ENCODE results near the gene PTPRM. TPM values are rescaled to one million over a fixed set of nuclear protein-coding genes. Genes with fewer than 3 reads are reported as not detected.

The PTPRM gene
- polyA plus RNA-seq, 1 donor from 2014 or later = 126 TPM

- Histone ChIP-seq H4K20me1 (ENCODE audit: insufficient read depth) (no peaks in the 10 kb centered on the region), H3K9me2 (ENCODE audit: insufficient read depth, low read length) (no peaks in the 10 kb centered on the region), H3K36me3 (ENCODE audit: insufficient read depth, low read length) (no peaks in the 10 kb centered on the region), H3K9me3 (ENCODE audit: low read length) (no peaks in the 10 kb centered on the region), H2AFZ (ENCODE audit: low read depth, low read length) (no peak overlapping the region), H3K4me2 (ENCODE audit: low read length) (no peak overlapping the region), H3K79me2 (replicated peaks; ENCODE audit: insufficient read depth, low read length) (no peaks in the 10 kb centered on the region), H3K9ac (ENCODE audit: low read length) (no peak overlapping the region), H3K27me3 (ENCODE audit: insufficient read depth, low read depth, low read length) (no peaks in the 10 kb centered on the region), H3K4me3 (ENCODE audit: low read length) (no peak overlapping the region), H3K27ac (ENCODE audit: low read length) (no peak overlapping the region), H3F3A (ENCODE audit: insufficient read depth, low read length, poor library complexity, severe bottlenecking) (no peaks in the 10 kb centered on the region)
- TF ChIP-seq EP300 (conservative IDR thresholded peaks at IDR 0.05; ENCODE audit: poor library complexity, severe bottlenecking) (no peak), CTCF (IDR thresholded peaks at IDR 0.05; ENCODE audit: poor library complexity, severe bottlenecking) (no peak), TAF1 (IDR thresholded peaks at IDR 0.05; ENCODE audit: low read depth) (no peak), POLR2AphosphoS5 (IDR thresholded peaks at IDR 0.05) (no peak), RAD21 (conservative IDR thresholded peaks at IDR 0.05) (no peak), MXI1 (conservative IDR thresholded peaks at IDR 0.05; ENCODE audit: poor library complexity, severe bottlenecking) (no peak), REST (IDR thresholded peaks at IDR 0.05; ENCODE audit: borderline replicate concordance) (no peak), EZH2 (IDR thresholded peaks at IDR 0.05; ENCODE audit: borderline replicate concordance, insufficient read depth, low read length, poor library complexity, severe bottlenecking) (no peak), SMC3 (conservative IDR thresholded peaks at IDR 0.05; ENCODE audit: poor library complexity) (no peak)
Measured at GRCh38 chr18:8188184-8188583, 621.1 kb downstream of the PTPRM start.

- Histone ChIP-seq H3F3A (ENCODE audit: insufficient read depth, low read length, poor library complexity, severe bottlenecking) (no peaks in the 10 kb centered on the region), H3K4me3 (ENCODE audit: low read length) (no peak overlapping the region)
Measured at GRCh38 chr18:8190980-8191379, 623.9 kb downstream of the PTPRM start.

GRCh38 chr18:8194431-8194830, 627.3 kb downstream of the PTPRM start:
- Histone ChIP-seq H3K27me3 (ENCODE audit: insufficient read depth, low read depth, low read length) (no peaks in the 10 kb centered on the region), H3K9ac (ENCODE audit: low read length) (no peak overlapping the region), H3K36me3 (ENCODE audit: insufficient read depth, low read length) (no peaks in the 10 kb centered on the region), H3K79me2 (replicated peaks; ENCODE audit: insufficient read depth, low read length) (no peaks in the 10 kb centered on the region), H3K4me2 (ENCODE audit: low read length) (no peak overlapping the region), H3K9me2 (ENCODE audit: insufficient read depth, low read length) (no peaks in the 10 kb centered on the region), H4K20me1 (ENCODE audit: insufficient read depth) (no peaks in the 10 kb centered on the region), H3K27ac (ENCODE audit: low read length) (no peak overlapping the region), H3K4me3 (ENCODE audit: low read length) (no peak overlapping the region), H3K9me3 (ENCODE audit: low read length) (no peaks in the 10 kb centered on the region), H2AFZ (ENCODE audit: low read depth, low read length) (no peak overlapping the region), H3F3A (ENCODE audit: insufficient read depth, low read length, poor library complexity, severe bottlenecking) (no peaks in the 10 kb centered on the region)
- TF ChIP-seq POLR2AphosphoS5 (IDR thresholded peaks at IDR 0.05) (no peak), REST (IDR thresholded peaks at IDR 0.05; ENCODE audit: borderline replicate concordance) (no peak), SMC3 (conservative IDR thresholded peaks at IDR 0.05; ENCODE audit: poor library complexity) (no peak), EP300 (conservative IDR thresholded peaks at IDR 0.05; ENCODE audit: poor library complexity, severe bottlenecking) (no peak), TAF1 (IDR thresholded peaks at IDR 0.05; ENCODE audit: low read depth) (no peak), MXI1 (conservative IDR thresholded peaks at IDR 0.05; ENCODE audit: poor library complexity, severe bottlenecking) (no peak), RAD21 (conservative IDR thresholded peaks at IDR 0.05) (no peak), CTCF (IDR thresholded peaks at IDR 0.05; ENCODE audit: poor library complexity, severe bottlenecking) (no peak), EZH2 (IDR thresholded peaks at IDR 0.05; ENCODE audit: borderline replicate concordance, insufficient read depth, low read length, poor library complexity, severe bottlenecking) (no peak)

More at GRCh38 chr18:8190980-8191379, 623.9 kb downstream of the PTPRM start:
- Histone ChIP-seq H3K36me3 (ENCODE audit: insufficient read depth, low read length) (no peaks in the 10 kb centered on the region), H3K79me2 (replicated peaks; ENCODE audit: insufficient read depth, low read length) (no peaks in the 10 kb centered on the region), H3K4me2 (ENCODE audit: low read length) (no peak overlapping the region), H4K20me1 (ENCODE audit: insufficient read depth) (no peaks in the 10 kb centered on the region), H3K9me2 (ENCODE audit: insufficient read depth, low read length) (no peaks in the 10 kb centered on the region), H3K27ac (ENCODE audit: low read length) (no peak overlapping the region), H3K9me3 (ENCODE audit: low read length) (no peaks in the 10 kb centered on the region), H3K9ac (ENCODE audit: low read length) (no peak overlapping the region), H2AFZ (ENCODE audit: low read depth, low read length) (no peak overlapping the region), H3K27me3 (ENCODE audit: insufficient read depth, low read depth, low read length) (no peaks in the 10 kb centered on the region)
- no peak for TF ChIP-seq RAD21 (conservative IDR thresholded peaks at IDR 0.05)
